Left kidney (tissue), 2 donors: Measurements from ENCODE around the gene CREBBP. TPM values are rescaled to one million over a fixed set of nuclear protein-coding genes. Genes with fewer than 3 reads are reported as not detected.

Experiments
- DNase-seq: peaks from one replicate; pipeline ENCODE4 v3.0.0-alpha.2; 2013
- polyA plus RNA-seq: library from polyadenylated mRNA; unstranded; fragments of 120-200 nt; gene quantifications from one replicate; pipeline ENCODE4 v1.2.1, GENCODE V29; 2013; ENCODE audit not compliant: insufficient read length

Gene CREBBP
- polyA plus RNA-seq, 1 donor = 110 TPM

- no peak for DNase-seq
Observed at GRCh38 chr16:3769942-3770341, 110.6 kb downstream of the CREBBP start.

- no peak for DNase-seq
Observed at GRCh38 chr16:3769013-3769412, 111.5 kb downstream of the CREBBP start.

GRCh38 chr16:3767333-3767986, 113.1 kb downstream of the CREBBP start:
- no peak for DNase-seq

- DNase-seq = no peak
Observed at GRCh38 chr16:3766177-3766576, 114.3 kb downstream of the CREBBP start.

DNA sequence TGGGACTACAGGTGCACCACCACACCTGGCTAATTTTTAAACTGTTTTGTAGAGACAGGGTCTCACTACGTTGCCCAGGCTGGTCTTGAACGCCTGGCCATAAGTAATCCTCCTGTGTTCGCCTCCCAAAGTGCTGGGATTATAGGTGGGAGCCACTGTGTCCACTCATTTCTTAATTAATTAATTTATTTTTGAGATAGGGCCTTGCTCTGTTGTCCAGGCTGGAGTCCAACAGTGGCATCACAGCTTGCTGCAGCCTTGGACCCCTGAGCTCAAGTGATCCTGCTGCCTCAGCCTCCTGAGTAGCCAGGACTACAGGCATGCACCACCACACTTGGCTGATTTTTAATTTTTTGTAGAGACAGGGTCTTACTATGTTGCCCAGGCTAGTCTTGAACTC, 116.1 kb downstream of the CREBBP start:
- no peak for DNase-seq

DNA sequence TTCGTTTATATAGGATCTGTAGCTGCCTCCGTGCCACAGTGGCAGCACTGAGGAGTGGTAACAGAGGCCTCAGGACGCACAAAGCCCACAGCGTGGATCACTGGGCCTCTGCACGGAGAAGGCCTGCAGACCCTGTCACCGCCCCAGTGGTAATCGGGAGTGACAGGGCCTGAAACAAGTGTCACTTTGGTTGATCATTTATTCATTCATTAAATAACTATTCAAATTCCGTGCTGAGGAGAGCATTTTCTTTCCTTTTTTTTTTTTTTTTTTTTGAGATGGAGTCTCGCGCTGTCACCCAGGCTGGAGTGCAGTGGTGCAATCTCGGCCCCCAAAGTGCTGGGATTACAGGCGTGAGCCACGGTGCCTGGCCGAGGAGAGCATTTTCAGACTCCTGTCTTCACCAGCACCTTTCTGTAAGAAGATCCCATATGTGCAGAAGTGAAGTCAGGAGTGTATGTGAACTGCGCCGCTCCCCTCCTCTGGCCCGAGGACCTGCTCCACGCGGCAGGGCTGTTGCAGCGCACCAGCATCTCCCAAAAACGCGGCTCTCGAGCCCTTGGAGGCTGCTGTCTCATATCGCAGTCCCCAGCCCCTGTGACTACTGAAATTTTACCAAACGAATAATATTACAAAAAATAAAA, 118.3 kb downstream of the CREBBP start:
- DNase-seq = no peak

DNA sequence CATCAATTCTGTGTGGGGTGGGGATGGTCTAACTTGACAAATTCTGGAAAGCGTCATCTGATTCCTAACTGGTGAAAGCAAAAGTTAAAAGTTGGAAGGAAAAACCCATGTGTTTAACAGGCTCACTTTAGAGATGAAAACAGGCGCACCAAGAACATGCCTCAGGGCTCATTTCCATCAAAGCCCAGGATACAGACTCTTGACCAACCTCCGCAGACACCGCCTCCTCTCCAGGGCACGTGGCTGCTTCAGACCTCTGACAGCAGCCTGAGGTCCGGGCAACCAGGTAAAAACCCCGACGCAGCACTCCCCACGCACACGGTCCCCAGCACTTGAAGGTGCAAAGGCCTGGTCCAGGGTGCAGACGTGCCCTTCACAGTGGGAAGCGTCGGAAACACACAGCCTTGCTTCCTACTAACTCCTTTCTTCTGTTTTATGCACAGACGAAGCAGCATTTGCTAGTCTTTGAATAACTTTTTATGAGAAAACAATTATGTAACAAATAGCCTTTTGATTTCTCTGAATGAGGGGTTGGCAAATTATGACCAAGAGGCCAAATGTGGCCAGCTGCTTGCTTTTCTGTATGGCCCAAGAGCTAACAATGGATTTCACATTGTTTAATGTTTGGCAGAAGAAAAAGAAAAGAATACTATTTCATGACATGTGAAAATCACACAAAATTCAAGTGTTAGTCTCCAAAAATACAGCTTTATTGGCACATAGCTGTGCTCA, 119.0 kb downstream of the CREBBP start:
- DNase-seq = no peak

GRCh38 chr16:3760518-3760917, 120.0 kb downstream of the CREBBP start:
- DNase-seq = no peak

DNA sequence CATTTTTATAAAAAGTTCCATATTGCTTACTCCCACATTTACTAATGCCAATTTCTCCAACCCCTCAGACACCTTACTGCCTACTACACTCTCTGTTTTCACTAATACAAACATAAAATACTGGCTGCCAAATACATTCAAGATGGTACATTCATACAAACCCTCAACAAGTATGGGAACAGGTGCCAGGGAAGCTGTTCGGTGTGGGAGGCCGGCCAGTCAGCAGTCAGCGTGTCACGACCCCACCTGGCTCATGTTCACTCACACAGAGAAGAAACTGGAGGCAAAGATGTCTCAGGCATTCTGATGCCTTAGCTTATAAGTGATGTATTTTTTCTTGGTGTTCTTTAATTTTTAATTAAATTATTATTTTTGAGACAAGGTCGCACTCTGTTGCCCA, 120.8 kb downstream of the CREBBP start:
- DNase-seq = no peak

GRCh38 chr16:3756113-3756512, 124.4 kb downstream of the CREBBP start:
- DNase-seq = no peak

DNA sequence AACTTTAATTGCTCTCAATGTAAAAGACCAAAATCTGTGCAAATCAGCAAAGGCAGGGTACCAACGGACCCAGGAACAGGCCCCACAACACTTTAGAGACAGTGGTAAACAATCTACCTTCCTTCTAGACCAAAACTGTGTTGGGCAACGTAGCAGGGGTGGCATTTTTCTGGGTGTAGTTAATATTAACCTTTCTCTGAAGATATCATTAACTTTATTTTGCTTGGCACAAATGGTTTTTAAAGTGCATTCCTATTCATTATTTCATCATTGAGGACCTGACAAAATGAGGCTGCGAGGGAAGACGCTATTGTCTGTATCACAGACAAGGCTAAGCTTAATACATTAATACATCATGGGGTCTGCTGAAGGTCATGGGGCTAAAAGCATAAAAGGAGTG, 125.3 kb downstream of the CREBBP start:
- DNase-seq = no peak

- no peak for DNase-seq
Observed at GRCh38 chr16:3754772-3755171, 125.7 kb downstream of the CREBBP start.

DNA sequence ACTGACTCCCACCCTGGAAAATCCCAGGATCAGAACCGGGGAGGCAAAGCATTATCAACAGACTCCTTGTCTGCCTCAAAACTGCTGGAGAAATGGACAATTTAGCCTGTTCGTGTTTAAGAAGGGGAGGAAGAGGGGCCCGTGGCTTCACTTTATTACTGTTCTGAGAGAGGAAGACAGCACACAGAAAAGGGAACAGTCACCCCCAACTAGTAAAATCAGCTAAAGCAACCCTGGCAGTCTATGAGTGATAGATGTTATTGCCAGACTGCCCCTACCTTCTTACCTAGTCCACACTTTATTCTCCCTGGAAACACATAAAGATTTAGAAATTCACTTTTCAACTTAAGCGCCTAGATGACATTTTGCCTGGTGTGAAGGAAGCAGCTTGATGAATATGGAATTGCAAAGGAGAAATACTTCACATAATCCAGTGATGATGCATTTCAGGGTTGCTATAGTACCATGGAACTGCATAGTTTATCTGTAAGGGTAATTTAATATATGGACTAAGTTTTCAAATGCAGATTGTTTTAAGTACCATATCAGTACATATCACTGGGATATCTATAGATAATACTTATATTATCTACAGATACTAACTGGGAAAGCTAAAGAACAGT, 126.3 kb downstream of the CREBBP start:
- no peak for DNase-seq

- DNase-seq = no peak
Observed at GRCh38 chr16:3752984-3753383, 127.5 kb downstream of the CREBBP start.

DNA sequence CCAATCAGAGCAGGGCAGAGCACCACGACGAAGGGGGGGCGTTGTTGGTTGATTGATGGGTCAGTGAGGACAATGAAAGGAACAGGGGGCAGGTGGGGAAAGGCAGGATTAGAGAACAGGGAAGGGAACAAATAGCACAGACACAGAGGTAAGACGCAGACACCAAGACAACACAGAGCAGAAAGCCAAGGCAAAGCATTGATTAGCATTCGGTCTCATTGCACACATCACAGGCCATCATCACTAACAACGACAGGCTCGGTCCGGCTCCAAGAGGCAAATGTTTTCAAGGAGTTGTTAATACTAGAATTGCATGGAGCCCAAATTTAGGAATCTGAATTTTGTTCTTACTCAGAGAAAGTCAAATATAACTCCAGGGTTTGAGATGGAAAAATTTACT, 128.6 kb downstream of the CREBBP start:
- no peak for DNase-seq

- no peak for DNase-seq
Observed at GRCh38 chr16:3748307-3748706, 132.2 kb downstream of the CREBBP start.

DNA sequence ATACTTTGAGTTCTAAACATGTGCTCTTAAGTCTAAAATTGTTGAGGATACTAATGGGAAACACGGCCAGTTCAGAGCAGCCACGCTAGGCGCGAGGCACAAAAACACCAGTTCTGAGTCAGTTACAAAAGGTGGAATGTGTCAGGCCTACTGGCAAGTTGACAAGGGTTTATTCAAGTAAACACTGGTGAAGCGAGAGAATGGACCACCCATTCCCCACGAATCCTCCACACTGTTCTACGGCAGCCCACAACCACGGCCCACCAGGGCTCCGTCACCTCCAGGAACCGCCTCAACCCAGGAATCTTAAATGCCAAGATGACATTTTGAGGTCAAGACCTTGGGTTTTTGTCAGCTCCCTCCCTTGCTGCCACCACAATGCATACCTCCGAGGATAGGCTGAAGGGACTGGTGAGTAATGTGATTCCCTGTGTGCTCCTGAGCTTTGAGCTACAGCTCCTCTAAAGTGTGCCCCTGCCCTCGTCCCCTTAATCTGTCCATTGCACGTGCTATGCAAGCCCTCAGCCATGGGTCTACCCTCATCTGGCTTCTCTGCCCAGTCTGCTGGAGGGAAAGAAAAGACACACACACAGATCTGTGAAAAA, 134.7 kb downstream of the CREBBP start:
- DNase-seq = no peak

DNA sequence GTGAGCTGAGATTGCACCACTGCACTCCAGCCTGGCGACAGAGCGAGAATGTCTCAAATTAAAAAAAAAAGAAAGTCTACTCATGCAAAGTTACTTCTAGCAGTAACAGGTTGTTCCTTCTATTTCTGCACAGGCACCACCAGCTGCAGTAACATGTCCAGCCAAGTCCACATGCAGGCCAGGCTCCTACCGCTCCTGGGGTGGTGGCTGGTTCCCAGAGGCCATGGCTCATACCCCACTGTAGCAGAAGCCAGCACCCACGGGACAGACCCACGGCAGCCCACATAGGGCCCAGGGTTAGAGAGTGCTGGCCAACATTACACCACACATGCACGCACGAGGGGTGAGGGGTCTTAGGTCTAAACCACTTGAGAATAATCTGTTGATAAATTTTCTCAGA, 136.5 kb downstream of the CREBBP start:
- no peak for DNase-seq

- DNase-seq = no peak
Observed at GRCh38 chr16:3740934-3741333, 139.6 kb downstream of the CREBBP start.

DNA sequence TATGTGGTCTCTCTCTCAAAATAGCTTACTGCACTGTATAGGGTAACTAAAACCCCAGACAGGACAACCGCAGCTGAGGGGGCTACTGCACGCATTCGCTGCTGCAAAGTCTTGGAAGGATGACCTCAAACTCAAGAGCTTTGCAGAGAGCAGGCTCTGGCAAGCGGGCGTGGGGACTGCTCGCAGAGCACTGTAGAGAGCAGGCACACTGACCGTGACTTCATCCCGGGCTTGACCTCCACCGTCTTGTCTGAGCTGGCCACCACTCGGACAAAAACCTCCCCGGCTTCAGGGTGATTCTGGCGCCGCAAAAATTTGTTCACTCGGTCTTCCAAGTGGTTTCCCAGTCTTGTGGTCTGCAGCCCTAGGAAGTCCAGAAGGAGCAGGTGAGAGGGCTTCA, 140.3 kb downstream of the CREBBP start:
- no peak for DNase-seq

DNA sequence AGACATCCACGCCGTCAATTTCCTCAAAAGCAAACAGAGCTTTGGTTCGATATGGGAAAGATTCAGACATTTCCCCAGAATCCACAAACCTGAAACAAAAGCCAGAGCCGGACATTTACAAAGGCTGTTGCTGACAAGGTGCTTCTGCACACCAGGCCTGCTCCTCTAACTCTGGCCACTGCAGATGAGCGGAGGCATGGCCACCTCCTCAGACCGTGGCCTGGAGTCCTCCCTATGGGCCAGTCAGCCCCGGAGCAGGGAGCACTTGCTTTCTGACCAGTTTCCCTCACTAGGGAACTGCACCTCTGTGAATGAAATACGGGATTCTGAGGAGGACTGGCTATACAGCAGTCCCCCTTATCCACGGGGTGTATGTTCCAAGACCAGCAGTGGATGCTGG, 140.9 kb downstream of the CREBBP start:
- no peak for DNase-seq

DNA sequence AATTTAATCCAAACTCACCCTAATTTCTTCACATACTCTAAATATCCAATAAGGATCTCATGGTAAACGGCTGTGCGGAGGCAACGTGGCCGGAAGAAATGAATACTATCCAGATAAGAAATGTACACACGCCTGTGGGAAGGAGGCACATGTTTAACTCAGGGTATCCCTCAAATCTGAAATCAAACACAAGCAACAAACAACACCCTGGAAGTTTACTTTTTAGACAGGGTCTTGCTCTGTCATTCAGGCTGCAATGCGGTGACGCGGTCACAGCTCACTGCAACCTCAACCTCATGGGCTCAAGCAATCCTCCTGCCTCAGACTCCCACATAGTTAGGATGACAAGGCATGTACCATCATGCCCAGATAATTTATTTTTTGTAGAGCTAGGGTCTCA, 142.0 kb downstream of the CREBBP start:
- DNase-seq = no peak

GRCh38 chr16:3738128-3738527, 142.4 kb downstream of the CREBBP start:
- DNase-seq = no peak
